HG03558 (cell line): ENCODE results near the gene OGT.
"Not testable (repeated sequence)": the region's sequence is repeated elsewhere in the genome, so short reads cannot be mapped to it uniquely, and the experiment has no call there.

ENCODE experiments used
- ATAC-seq: cut with Tn5 transposase; IDR thresholded peaks from one replicate; pipeline ENCODE4 v1.9.1; 2021; ENCODE audit warnings: moderate number of reproducible peaks; ENCODE audit not compliant: unreplicated experiment; ENCODE audit errors: extremely low read depth

The OGT gene

DNA sequence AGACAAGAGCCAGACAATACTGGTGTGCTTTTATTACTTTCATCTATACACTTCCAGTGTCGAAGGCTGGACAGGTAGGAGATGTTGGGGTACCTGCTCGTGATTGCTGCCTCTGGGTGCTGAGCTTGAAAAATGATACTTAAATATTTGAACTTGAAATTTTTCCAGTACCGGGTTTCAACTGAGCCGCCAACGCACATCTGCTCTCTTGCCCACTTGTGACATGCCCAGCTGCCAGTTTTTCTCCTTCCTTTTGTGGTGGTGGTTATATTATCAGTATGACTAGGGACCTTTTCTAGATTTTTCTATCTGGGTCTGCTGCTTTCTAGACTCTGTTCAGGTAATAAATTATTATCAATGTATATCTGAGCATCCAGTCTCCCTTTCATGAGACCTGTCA is 3.4 kb downstream of the OGT start:
- no peak for ATAC-seq

DNA sequence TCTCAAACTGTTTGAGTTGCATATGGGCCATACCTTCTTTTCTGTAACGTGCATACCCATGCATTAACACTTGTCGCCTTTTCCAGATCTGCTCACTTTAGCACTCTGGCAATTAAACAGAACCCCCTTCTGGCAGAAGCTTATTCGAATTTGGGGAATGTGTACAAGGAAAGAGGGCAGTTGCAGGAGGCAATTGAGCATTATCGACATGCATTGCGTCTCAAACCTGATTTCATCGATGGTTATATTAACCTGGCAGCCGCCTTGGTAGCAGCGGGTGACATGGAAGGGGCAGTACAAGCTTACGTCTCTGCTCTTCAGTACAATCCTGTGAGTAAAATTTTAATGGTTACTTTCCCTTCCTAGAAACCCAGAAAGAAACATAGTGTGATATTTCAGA is 4.8 kb downstream of the OGT start:
- no peak for ATAC-seq

DNA sequence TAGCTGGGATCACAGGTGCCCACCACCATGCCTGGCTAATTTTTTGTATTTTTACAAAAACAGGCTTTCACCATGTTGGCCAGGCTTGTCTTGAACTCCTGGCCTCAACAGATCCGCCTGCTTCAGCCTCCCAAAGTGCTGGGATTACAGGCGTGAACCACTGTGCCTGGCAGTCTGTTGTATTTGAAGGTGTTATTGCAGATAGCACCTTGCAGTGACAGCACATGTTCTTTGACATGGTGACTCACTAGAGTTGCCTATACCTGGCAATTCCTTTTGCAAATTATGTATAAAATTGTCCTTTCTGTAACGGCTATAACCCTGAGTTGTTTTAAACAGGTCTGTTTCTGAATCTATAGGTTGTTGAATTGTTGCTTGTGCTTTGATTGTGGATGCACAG is 7.9 kb downstream of the OGT start:
- ATAC-seq, result no peak

- ATAC-seq, result peak; percentile 45
Measured at GRCh38 chrX:71541210-71542022, 8.5 kb downstream of the OGT start.

DNA sequence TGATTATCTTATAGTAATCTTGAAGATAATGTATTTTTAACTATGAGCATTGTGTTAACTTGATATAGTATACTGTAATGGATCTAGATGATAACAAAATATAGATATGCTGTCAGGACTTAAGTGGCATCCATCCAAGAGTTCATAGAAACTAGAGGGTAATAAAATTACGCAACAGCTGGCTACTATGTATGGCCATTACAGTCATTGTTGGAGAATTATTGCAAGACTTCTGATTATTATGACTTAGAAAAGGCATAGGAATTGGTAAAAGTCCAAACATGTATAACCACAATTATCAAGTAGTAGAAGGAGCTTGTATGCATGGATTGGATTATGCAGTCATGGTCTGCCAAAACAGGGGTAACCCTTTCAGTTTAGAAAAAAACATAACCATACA is 9.5 kb downstream of the OGT start:
- ATAC-seq, result no peak

DNA sequence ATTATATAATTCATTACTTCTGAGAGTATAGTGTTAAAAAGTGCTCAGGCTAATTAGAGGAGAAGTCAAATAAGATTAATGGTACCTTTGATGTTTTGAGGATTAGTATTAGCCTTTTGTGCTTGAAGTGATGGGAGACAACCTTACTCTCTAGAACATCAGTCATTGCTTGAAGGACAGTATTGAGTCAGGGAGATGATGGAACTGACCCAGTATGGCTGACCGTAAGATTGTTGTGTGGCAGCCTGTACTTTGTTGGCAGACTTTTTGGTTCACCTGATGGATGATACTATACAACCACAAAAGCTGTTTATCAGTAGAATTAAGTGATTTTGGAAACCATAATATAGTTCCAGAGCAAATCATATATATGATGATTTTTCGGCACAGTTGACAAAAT is 9.9 kb downstream of the OGT start:
- ATAC-seq, result no peak

- no peak for ATAC-seq
Measured at GRCh38 chrX:71543316-71543715, 10.4 kb downstream of the OGT start.

DNA sequence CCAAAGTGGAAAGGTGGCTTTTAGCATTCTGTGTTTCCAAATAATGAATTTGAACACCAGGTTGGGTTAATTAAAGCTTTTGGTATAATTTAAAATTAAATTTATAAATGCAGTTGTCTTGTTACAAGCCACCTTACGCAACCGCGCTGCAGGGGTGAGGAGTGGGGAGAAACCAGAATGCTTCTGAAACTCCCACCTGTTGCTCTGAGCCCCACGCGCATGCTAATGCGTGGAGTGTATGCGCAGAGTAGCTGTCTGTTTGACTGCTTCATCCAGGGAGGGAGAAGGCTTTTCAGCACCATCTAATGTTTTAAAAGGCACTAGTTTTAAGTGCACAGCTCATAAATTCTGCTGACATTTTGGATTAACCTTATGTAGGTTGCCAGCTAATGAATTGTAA is 12.5 kb downstream of the OGT start:
- no peak for ATAC-seq

GRCh38 chrX:71546879-71547278 is 14.0 kb downstream of the OGT start:
- no peak for ATAC-seq

GRCh38 chrX:71547339-71547738 is 14.4 kb downstream of the OGT start:
- ATAC-seq, result no peak

- no peak for ATAC-seq
Measured at GRCh38 chrX:71549986-71550385, 17.1 kb downstream of the OGT start.

- ATAC-seq, result no peak
Measured at GRCh38 chrX:71550578-71550977, 17.7 kb downstream of the OGT start.

- ATAC-seq, result no peak
Measured at GRCh38 chrX:71556036-71556435, 23.1 kb downstream of the OGT start.

GRCh38 chrX:71558920-71559319 is 26.0 kb downstream of the OGT start:
- ATAC-seq, result no peak

DNA sequence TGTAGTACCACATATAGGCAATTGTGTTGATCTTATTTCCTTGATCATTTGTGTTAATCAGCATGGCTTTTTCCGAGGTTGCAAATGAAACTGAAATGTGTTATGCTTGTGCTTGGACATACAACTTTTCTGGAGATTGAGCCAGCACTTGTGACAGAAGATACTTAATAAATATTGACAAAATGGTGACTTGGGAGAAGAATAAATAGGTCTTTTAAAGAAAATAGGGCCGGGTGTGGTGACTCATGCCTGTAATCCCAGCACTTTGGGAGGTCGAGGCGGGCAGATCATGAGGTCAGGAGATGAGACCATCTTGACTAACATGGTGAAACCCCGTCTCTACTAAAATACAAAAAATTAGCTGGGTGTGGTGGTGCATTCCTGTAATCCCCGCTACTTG is 26.9 kb downstream of the OGT start:
- not testable (repeated sequence) for ATAC-seq

- ATAC-seq, result no peak
Measured at GRCh38 chrX:71563921-71564320, 31.0 kb downstream of the OGT start.

- ATAC-seq, result no peak
Measured at GRCh38 chrX:71565474-71566041, 32.7 kb downstream of the OGT start.

DNA sequence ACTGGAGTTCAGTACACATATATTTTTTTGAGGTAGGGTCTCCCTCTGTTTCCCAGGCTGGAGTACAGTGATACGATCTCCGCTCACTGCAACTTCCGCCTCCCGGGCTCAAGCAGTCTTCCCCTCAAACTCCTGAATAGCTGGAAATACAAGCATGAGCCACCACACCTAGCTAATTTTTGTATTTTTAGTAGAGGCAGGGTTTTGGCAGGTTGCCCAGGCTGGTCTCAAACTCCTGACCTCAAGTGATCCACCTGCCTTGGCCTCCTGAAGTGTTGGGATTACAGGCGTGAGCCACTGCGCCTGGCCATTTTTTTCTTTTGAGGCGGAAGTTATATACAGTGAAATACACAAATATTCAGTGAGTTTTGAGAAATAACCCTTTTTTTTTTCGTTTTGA is 38.5 kb downstream of the OGT start:
- ATAC-seq, result not testable (repeated sequence)

- no peak for ATAC-seq
Measured at GRCh38 chrX:71573590-71573989, 40.7 kb downstream of the OGT start.

DNA sequence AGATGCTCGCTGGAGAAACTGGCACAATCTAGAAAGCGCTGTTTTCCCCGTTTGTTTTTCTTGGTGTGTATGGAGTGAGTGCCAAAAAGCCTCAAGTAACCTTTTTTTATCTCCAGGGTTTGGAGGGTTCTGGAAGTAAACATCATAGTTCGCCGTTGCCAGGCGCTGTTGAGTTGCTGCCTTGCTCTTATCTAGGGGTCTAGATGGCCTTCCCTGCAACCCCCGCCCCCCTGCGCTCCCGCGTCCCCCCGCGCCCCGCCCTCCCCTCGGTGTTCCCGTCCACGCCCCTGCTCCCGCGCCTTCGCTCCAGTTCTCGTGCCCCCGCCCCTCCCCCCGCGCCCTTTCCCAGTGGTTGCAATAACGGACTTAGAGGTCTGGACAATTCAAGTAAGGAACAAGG is 44.8 kb downstream of the OGT start:
- ATAC-seq, result no peak

DNA sequence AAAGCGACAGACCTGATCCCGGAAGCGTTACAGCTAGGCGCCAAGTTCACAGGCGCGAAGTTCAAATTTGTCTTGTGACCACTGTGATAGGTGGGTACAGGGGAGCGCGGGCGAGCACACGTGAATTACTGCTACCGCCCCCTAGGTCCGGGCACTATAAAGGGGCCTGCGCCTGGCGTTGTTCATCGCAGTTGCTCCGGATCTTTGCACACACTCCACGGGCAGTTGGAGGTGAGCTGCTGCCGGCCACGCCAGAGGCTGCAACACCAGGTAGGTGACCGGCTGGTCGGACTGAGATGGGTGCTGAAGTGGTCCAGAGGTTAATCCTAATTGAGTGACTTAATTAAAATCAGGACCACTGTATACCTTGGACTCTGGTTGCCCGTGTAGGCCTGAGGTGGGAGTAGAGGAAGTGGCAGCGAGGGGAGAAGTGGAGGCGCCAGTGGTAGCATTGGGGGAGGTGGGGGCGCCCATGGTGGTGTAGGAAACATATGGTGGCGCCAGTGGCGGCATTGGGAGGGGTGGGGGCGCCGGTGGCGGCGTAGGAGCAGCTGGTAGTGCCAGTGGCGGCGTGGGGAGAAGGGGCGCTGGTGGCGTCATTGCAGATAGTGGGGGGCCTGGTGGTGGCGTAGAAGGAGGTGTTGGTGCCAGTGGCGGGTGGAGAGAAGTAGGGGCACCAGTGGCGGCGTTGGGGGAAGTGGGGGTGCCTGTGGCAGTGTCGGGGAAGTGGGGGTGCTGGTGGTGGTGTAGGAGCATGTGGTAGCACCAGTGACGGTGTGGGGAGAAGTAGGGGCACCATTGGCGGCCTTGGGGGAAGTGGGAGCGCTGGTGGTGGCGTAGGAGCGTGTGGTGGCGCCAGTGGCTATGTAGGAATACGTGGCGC is 45.6 kb downstream of the OGT start, which contains the start of gene GCNA:
Gene GCNA, plus strand, starts transcription at position 185 of the 883 bp plus-strand sequence. CDS start 2,385 bp downstream, outside the sequence.
- no peak for ATAC-seq
